ENCODE measurements around the gene NXNL1.
A peak's percentile ranks its signal among the peaks of the same experiment; 100 is the strongest.
"Not testable (repeated sequence)": the region's sequence is repeated elsewhere in the genome, so short reads cannot be mapped to it uniquely, and the experiment has no call there.

NXNL1 gene

DNA sequence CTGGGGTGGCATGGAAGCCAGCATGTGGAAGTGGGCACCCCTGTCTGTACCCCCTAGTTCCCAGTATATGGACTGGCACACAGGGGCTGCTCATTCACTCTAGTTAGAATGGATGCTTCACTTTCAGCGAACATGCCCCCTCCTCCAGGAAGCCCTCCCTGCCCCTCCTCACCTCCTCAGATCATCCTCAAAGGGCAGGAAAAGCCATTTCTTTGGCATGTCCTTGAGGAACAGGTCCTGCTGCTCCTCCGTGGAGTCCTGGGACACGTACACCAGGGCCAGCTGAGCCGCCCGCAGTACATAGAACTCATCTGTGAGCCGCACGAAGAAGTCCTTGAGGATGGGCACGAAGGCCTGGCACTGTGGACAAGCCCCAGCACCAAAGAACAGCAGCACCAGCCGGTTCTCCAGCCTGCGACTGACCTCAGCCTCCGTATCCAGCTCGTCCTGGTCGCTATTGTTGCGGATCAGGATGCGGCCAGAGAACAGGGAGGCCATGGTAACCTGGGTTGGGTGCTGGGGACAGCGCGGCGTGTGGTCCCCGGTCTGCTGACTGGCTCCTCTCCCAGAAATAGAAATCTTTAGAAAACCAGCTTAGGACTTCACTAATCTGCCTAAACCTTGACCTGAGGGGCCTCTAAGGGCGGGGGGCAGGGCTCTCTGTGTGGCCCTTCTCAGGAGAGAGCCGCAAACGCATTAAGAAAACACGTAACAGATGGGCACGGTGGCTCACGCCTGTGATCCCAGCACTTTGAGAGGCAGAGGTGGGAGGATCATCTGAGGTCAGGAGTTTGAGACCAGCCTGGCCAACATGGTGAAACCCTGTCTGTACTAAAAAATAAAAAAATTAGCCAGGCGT lies at the start of gene NXNL1:
TSS of gene NXNL1 (minus strand) at position 555 of the 859 bp plus-strand sequence. CDS start at position 498, 57 bp downstream.
- no peak for DNase-seq

GRCh38 chr19:17508558-17508933 lies 47.8 kb upstream of the NXNL1 start:
- DNase-seq = not testable (repeated sequence)

GRCh38 chr19:17506745-17507144 lies 46.0 kb upstream of the NXNL1 start:
- no peak for DNase-seq

GRCh38 chr19:17505223-17505622 lies 44.5 kb upstream of the NXNL1 start:
- DNase-seq = no peak

DNA sequence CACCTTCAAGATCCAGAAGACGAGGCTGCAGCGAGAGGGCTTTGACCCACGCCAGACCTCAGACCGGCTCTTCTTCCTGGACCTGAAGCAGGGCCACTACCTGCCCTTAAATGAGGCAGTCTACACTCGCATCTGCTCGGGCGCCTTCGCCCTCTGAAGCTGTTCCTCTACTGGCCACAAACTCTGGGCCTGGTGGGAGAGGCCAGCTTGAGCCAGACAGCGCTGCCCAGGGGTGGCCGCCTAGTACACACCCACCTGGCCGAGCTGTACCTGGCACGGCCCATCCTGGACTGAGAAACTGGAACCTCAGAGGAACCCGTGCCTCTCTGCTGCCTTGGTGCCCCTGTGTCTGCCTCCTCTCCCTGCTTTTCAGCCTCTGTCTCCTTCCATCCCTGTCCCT lies 43.7 kb upstream of the NXNL1 start:
- no peak for DNase-seq

- DNase-seq = no peak
These were observed 43.3 kb upstream of the NXNL1 start for GRCh38 chr19:17504030-17504429.

DNA sequence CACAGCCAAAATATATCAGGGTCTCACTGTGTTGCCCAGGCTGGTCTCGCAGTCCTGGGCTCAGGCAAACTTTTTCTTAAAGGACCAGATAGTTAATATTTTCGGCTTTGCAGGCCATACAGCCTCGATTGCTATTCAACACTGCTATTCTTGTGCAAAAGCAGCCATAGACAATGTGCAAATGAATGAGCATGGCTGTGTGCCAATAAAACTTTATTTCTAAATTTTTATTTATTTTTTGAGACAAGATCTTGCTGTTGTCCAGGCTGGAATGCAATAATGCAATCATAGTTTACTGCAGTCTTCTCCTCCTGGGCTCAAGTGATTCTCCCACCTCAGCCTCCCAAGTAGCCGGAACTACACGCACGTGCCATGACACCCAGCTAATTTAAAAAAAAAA lies 42.5 kb upstream of the NXNL1 start:
- no peak for DNase-seq

GRCh38 chr19:17500447-17501198 lies 39.9 kb upstream of the NXNL1 start:
- DNase-seq = no peak

DNA sequence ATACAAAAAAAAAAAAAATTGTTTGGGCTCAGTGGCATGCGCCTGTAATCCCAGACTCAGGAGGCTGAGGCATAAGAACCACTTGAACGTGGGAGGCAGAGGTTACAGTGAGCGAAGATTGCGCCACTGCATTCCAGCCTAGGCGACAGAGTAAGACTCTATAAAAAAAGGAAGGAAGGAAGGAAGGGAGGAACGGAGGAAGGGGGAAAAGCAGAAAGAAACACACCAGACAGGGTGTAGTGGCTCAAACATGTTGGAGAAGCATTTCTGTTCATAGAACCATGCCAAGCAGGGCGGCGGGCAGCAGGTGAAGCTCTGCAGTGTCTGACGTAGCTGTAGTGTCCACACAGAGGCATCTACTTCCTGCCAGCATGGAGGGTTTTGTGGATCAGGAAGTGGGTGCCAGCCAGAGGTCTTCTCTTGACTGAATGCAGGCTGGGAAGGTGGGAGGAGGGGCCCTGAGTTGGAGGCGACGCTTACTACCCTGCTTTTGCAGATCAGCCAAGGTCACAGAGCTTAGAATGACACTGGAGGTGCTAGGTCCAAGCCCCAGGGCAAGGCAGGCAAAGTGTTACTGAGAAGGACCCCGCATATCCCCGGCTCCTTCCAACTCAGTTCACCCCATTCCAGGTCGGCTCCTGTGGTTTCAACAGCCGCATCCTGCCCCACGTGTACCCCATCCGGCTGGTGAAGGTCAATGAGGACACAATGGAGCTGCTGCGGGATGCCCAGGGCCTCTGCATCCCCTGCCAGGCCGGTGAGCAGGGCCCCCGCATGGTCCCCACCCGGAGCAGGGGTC lies 39.1 kb upstream of the NXNL1 start:
- no peak for DNase-seq

- not testable (repeated sequence) for DNase-seq
These were observed 38.3 kb upstream of the NXNL1 start for GRCh38 chr19:17499025-17499424.

DNA sequence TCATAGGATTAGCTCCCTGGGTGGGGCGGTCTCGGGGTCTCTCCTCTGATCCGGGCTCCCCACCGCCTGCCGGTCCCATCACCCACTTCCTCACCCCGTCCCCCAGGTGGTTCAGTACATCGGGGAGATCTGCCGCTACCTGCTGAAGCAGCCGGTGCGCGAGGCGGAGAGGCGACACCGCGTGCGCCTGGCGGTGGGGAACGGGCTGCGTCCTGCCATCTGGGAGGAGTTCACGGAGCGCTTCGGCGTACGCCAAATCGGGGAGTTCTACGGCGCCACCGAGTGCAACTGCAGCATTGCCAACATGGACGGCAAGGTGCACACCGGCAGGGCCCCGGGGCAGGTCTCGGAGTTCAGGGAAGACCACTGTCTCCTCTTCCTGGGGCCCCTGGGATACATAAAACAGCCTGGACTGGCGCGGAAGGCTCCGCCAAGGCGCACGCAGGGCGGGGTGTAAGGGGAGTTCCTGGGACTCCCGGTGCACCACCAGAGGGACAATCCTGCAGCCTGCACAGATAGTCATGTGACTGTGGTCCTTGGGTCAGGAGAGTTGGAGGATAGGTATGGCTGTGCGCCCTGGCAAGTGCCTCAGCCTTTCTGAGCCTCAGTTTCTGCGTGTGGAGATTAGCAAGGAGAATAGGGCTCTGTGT lies 36.5 kb upstream of the NXNL1 start:
- no peak for DNase-seq

DNA sequence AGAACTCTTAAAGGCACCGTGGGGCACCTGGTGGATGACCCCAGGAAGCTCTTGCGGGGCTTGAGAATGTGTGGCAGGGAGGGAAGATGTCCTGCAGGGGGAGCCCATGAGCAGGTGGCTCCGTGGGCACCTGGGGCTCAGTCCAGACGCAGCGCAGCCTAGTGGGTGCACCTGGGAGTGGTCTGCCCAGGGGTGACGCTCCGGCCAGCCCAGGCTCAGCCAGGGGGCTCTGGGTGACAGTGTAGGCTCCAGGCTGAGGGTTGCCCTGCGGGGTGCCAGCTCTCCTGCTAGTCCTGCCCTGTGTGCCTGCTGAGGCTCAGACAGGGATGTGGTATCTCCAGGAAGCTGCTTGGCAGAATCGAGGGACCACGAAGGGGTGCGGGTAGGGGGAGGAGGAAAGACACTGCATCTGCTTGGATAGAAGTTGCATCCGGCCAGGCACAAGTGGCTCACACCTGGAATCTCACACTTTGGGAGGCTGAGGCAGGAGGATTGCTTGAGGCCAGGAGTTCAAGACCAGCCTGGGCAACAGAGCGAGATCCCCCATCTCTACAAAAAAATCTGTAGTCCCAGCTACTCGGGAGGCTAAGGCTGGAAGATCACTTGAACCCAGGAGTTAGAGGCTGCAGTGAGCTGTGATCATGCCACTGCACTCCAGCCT lies 35.7 kb upstream of the NXNL1 start:
- peak; percentile 95 for DNase-seq

GRCh38 chr19:17495639-17496296 lies 35.0 kb upstream of the NXNL1 start:
- no peak for DNase-seq

DNA sequence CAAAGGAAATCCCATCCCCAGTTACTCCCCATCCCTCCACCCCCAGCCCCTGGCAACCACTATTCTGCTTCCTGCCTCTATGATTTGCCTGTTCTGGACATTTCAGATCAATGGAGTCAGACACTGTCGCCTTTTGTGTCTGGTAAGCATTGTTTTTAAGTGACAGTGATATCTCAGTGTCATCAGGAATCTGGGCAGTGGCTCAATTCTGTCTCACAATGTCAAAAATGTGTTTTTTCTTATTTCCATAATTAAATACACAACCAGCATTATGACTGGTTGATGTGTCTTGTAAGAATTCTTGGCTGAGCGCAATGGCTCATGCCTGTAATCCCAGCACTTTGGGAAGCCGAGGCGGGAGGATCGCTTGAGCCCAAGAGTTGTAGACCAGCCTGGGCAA lies 30.6 kb upstream of the NXNL1 start:
- no peak for DNase-seq

DNA sequence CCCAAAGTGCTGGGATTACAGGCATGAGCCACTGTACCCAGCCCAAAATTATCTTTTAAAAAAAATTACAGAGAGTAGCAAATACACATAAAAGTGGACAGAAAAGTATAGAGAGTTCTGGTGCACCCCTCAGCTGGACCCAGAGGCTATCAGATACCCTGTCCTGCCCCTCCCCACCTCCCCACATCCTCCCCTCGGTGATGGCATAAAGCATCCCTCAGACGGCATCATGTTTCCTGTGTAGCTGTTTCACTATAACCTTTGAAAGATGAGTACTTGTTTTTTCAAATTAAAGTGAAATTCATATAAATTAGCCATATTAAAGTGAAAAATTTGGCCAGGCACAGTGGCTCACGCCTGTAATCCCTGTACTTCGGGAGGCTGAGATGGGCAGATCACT lies 29.7 kb upstream of the NXNL1 start:
- DNase-seq = no peak

DNA sequence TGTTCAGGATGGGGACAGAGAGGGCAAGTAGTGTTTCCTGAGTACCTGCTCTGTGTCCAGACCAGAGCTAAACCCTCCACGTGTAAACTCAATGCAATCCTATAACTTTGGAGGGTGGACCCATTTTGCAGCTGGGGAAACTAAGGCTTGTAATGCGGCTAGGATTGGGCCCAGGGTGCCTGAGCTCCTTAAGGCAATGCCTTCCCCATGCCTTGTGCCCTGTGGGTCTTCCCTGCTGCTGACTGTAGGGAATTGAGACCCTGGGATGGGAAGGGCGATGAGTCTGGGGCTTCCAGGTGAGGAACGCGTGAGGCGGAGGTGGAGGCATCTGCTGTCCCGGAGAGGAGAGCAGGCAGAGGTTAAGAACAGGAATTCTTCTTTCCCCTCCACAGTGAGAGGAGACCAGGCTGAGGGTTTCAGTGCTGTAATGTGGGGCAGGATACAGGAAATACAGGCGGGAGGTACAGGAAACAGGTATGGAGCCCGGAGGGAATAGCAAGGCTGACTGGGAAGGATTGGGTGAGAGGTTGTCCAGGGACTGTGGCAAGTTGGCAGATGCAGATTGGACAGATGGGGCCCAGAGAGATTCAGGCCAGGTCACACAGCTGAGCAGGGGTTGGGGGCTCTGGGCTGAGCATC lies 28.8 kb upstream of the NXNL1 start:
- DNase-seq = peak; percentile 54

GRCh38 chr19:17488593-17489391 lies 28.1 kb upstream of the NXNL1 start:
- DNase-seq = peak; percentile 92

- DNase-seq = no peak
These were observed 26.8 kb upstream of the NXNL1 start for GRCh38 chr19:17487284-17488121.

DNA sequence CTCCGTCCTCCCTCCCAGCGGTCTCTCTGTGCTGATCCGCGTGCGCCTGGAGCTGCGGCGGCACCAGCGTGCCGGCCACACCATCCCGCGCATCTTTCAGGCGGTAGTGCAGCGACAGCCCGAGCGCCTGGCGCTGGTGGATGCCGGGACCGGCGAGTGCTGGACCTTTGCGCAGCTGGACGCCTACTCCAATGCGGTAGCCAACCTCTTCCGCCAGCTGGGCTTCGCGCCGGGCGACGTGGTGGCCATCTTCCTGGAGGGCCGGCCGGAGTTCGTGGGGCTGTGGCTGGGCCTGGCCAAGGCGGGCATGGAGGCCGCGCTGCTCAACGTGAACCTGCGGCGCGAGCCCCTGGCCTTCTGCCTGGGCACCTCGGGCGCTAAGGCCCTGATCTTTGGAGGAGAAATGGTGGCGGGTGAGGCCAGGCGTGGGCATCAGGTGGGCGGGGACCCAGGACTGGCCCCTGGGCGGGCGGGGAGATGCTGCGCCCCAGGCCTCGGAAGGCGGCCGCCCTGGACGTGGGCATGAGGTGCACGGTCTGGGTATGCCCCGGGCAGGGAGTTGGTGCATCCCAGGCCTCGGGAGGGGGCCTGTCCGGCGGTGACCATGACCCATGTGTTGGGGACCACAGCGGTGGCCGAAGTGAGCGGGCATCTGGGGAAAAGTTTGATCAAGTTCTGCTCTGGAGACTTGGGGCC lies 26.0 kb upstream of the NXNL1 start:
- DNase-seq = no peak

Data from activated CD8-positive, alpha-beta memory T cell treated with anti-CD3 and anti-CD28 coated beads, Interleukin-2, amount 50 U/mL, for 48 hours (primary cell).